ENCODE measurements around the gene MCC.

The MCC gene

GRCh38 chr5:113133211-113133975 is 354.9 kb downstream of the MCC start:
- TF ChIP-seq CEBPB (IDR thresholded peaks at IDR 0.05) (no peak), ZBTB7A (IDR thresholded peaks at IDR 0.05; ENCODE audit: low read depth) (no peak), TEAD4 (IDR thresholded peaks at IDR 0.05) (no peak), FOXM1 (IDR thresholded peaks at IDR 0.05; ENCODE audit: borderline replicate concordance, low read depth) (no peak), RAD21 (IDR thresholded peaks at IDR 0.05; ENCODE audit: low read depth) (no peak), YY1 (IDR thresholded peaks at IDR 0.05; ENCODE audit: low read depth) (no peak), USF1 (IDR thresholded peaks at IDR 0.05) (no peak), EP300 (IDR thresholded peaks at IDR 0.05; ENCODE audit: borderline replicate concordance) (no peak), MAX (IDR thresholded peaks at IDR 0.05) (no peak), NFIC (IDR thresholded peaks at IDR 0.05) (no peak), EGR1 (IDR thresholded peaks at IDR 0.05) (no peak), REST (IDR thresholded peaks at IDR 0.05; ENCODE audit: low read depth) (no peak), TAF1 (IDR thresholded peaks at IDR 0.05; ENCODE audit: low read depth) (no peak), TCF12 (IDR thresholded peaks at IDR 0.05; ENCODE audit: low read depth) (no peak), CREB1 (IDR thresholded peaks at IDR 0.05; ENCODE audit: low read depth) (no peak)

- TF ChIP-seq USF1 (IDR thresholded peaks at IDR 0.05): no peak
- no peak for TF ChIP-seq EP300 (IDR thresholded peaks at IDR 0.05; ENCODE audit: borderline replicate concordance)
- no peak for TF ChIP-seq TCF12 (IDR thresholded peaks at IDR 0.05; ENCODE audit: low read depth)
- no peak for TF ChIP-seq EGR1 (IDR thresholded peaks at IDR 0.05)
- no peak for TF ChIP-seq REST (IDR thresholded peaks at IDR 0.05; ENCODE audit: low read depth)
- TF ChIP-seq CREB1 (IDR thresholded peaks at IDR 0.05; ENCODE audit: low read depth): no peak
These were observed 355.7 kb downstream of the MCC start for GRCh38 chr5:113132564-113132963.

- TF ChIP-seq MAX (IDR thresholded peaks at IDR 0.05): no peak
- TF ChIP-seq EGR1 (IDR thresholded peaks at IDR 0.05): no peak
- TF ChIP-seq RAD21 (IDR thresholded peaks at IDR 0.05; ENCODE audit: low read depth): no peak
- TF ChIP-seq TAF1 (IDR thresholded peaks at IDR 0.05; ENCODE audit: low read depth): no peak
- no peak for TF ChIP-seq FOXM1 (IDR thresholded peaks at IDR 0.05; ENCODE audit: borderline replicate concordance, low read depth)
- TF ChIP-seq YY1 (IDR thresholded peaks at IDR 0.05; ENCODE audit: low read depth): no peak
- TF ChIP-seq CEBPB (IDR thresholded peaks at IDR 0.05): no peak
- TF ChIP-seq USF1 (IDR thresholded peaks at IDR 0.05): no peak
- no peak for TF ChIP-seq CREB1 (IDR thresholded peaks at IDR 0.05; ENCODE audit: low read depth)
- no peak for TF ChIP-seq ZBTB7A (IDR thresholded peaks at IDR 0.05; ENCODE audit: low read depth)
- TF ChIP-seq REST (IDR thresholded peaks at IDR 0.05; ENCODE audit: low read depth): no peak
- no peak for TF ChIP-seq TCF12 (IDR thresholded peaks at IDR 0.05; ENCODE audit: low read depth)
- no peak for TF ChIP-seq TEAD4 (IDR thresholded peaks at IDR 0.05)
- no peak for TF ChIP-seq EP300 (IDR thresholded peaks at IDR 0.05; ENCODE audit: borderline replicate concordance)
- no peak for TF ChIP-seq NFIC (IDR thresholded peaks at IDR 0.05)
These were observed 359.5 kb downstream of the MCC start for GRCh38 chr5:113128641-113129330.

Measured in Ishikawa (cell line).